GM18868 (cell line): Measurements from ENCODE around the gene ATP1A2.
A peak's percentile ranks its signal among the peaks of the same experiment; 100 is the strongest.

Experiments used
- ATAC-seq: cut with Tn5 transposase; IDR thresholded peaks from one replicate; pipeline ENCODE4 v1.9.1; 2021; ENCODE audit warnings: mild to moderate bottlenecking, moderate library complexity; ENCODE audit not compliant: unreplicated experiment

The ATP1A2 gene

GRCh38 chr1:160084771-160085321, 30.7 kb upstream of the ATP1A2 start:
- ATAC-seq, result no peak

- no peak for ATAC-seq
Measured at GRCh38 chr1:160085686-160086455, 29.7 kb upstream of the ATP1A2 start.

DNA sequence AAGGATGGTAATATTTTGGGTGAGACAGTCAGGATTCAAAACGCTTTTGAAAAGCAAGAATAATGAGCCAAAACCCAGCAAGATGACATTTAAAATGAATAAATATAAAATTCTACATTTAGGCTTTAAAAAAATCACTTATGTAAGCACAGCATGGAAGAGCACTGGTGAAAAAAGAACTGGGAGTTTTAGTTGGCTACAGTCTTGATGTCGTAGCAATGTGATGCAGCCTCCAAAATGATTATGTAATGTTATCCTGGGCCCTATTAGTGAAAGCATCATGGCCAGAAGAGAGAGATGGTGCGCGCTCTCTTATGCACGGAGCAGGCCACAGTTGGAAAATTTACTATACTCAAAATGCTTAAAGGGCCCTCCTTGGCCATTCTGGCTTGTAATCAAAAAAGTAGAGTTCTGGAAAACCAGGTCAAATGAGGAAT, 29.1 kb upstream of the ATP1A2 start:
- no peak for ATAC-seq

DNA sequence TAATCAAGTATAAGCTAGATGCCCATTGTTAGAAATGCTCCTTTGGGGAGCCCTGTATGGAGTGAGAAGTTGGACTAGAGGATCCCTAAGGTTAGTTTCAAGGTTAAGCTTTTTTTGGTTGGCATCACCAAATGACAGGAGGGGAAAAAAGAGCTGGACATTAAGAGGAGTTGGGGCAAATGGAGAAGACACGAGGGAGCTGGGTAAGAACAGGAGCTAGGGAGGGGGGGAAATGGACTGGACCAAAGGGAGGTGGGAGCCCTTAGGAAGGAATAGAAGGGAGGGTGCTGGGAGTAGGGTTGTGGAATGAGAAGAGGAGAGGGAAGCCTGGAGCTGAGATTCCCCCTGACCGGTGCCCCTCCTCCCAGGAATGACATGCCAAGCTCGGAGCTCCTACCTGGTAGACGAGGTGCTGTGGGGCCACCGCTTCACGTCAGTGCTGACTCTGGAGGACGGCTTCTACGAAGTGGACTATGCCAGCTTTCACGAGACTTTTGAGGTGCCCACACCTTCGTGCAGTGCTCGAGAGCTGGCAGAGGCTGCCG, 28.4 kb upstream of the ATP1A2 start:
- no peak for ATAC-seq

DNA sequence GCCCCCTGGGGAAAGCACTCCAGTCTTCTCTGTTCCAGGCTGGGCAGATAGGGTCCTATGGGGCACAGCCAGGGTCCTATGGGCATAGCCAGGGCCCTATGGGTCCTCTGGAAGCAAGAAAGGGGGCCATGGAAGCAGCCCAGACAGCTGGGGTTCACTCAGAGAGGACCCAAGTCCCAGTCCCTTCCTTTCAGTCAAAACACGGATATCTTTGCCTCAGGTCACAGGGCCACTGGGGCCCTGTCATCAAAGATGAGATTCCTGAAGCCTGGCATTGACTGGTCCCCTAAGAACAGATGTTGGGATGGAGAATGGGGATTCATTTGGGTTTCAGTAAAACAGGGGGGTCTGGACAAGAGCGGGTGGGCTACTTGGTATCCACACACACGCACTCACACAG, 25.7 kb upstream of the ATP1A2 start:
- ATAC-seq, result no peak

DNA sequence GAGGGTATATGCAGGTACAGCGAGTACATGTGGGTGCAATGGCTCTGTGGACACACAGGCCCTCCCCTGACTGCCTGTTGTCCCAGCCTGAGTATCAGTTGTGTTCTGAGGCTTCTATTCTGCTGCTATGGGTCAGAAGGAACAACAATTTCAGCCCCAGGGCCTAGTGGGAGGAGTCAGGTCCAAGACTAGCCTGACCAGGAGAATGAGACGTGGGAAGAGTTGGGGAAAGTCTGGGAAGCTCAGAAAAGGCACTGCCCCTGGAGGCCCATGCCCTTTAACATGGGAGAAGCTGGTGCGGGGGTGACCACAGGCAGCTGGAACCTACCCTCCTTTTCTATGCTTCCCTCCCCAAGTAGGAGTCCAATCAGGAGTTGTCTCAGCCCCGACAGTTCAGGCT, 24.8 kb upstream of the ATP1A2 start:
- ATAC-seq, result no peak

GRCh38 chr1:160091666-160092223, 23.8 kb upstream of the ATP1A2 start:
- no peak for ATAC-seq

GRCh38 chr1:160092366-160093068, 23.0 kb upstream of the ATP1A2 start:
- no peak for ATAC-seq

DNA sequence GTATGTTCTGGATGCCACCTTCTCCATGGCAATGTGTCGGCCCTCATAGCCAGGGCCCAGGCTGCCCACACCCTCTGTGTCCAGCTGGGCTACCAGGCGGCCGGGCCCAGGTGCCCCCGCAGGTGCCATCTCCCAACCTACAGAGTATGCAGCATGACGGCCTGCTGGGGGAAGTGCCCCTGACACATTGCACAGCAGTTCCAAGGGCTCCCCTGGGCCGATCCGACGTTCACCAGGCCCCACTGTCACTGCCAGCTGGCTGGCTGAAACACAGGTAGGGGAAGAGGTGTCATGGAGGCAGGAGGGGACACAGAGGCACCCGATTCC, 22.5 kb upstream of the ATP1A2 start:
- ATAC-seq, result no peak

DNA sequence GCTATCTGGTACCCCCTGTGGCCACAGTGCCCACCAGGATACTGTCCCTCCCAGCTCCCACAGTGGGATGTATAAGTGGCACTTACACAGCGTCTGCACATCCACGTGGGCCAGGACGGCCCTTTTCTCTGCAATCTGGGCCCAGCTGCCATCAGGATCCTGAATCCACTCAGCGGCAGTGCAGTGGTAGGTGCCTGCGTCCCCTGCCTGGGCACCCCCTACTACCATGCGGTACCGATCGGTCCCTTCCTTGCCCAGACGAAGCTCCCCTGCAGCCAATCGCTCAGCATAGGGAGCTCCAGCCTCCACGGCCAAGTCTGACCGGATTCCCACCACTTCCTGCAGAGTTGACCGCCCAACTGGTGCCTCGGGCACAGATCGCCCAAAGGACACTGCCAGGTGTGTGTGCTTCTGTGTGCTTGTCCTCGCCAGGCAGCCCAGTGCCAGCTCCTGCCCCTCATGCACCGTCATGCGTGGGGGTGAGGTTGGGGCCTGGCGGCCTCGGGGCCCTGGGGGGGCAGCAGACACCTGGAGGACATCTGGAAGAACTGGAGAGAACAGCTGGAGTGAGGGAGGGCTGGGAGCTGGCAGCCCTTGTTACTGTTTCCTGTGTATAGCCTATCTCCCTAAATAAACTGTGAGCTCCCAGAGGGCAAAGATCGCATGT, 21.8 kb upstream of the ATP1A2 start:
- ATAC-seq, result no peak

DNA sequence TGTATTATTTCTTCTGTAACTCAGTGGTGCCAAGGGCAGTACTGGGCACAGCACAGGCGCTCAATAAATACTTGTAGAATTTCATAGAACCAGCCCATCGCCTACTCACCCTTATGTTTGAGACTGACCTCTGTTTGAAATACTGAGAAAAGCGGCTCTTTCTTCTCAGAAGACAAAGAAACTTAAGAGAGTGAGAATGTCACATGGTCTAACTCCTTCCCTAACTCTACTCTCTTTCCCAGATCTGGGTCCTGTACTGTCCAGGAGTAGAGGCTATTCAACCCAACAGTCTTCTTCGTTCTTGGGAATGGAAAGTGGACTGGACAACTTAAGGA, 21.3 kb upstream of the ATP1A2 start:
- ATAC-seq, result no peak

DNA sequence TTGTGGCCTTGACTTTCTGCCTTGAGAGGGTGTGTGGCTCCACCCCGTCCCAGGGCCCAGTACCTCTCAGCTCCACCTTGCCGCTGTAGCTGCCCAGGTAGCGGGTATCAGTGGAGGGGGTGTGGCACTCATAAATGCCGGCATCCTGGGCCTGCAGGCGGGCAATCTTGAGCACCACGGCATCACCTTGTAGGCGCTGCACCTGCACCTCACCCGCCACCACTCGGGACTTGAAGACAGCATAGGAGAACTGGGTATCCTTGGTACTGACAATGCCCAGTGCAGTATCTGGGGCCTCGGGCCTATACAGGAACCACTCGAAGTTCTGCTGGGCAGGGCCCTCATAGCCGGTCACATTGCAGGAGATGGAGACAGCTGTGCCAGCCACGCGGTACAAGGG, 20.8 kb upstream of the ATP1A2 start:
- ATAC-seq, result no peak

- ATAC-seq, result no peak
Measured at GRCh38 chr1:160095382-160096105, 20.0 kb upstream of the ATP1A2 start.

DNA sequence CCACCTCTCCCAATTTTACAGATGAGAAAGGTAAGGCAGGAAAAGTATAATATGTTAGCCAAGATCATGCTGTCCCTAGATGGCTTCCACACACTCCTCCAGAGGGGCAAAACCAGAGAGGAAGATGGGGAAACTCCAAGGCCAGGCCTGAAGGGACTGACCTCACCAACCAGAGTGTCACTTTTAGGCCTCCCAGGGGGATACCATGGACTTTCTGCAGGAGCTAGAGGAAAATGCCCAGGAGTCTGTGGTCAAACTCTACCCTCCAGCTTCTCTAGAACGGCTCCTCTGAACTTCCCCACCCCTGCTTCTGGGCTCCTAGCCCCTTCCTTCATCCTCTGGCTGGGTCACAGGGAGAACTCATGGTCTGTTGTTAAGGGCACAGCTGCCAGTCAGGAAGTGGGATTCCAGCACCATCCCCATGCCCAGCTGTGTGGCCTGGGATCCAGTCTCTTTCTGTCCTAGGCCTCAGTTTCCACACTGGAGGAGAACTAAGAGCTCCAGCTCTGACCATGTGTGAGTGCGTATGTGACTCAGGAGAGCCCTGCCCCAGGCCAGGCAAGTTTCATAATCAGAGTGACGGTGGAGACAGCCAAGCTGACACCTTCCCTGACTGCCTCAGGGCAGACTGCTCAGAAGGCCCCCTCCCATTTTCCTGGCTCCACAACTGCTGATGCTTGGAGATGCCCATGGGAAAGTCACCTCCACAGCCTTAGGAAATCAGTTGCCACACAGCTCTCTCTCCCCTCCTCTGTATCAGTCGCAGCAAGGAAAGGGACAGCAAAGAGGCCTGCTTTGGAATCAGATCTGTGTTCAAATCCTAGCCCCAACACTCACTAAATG, 19.1 kb upstream of the ATP1A2 start:
- ATAC-seq, result no peak

DNA sequence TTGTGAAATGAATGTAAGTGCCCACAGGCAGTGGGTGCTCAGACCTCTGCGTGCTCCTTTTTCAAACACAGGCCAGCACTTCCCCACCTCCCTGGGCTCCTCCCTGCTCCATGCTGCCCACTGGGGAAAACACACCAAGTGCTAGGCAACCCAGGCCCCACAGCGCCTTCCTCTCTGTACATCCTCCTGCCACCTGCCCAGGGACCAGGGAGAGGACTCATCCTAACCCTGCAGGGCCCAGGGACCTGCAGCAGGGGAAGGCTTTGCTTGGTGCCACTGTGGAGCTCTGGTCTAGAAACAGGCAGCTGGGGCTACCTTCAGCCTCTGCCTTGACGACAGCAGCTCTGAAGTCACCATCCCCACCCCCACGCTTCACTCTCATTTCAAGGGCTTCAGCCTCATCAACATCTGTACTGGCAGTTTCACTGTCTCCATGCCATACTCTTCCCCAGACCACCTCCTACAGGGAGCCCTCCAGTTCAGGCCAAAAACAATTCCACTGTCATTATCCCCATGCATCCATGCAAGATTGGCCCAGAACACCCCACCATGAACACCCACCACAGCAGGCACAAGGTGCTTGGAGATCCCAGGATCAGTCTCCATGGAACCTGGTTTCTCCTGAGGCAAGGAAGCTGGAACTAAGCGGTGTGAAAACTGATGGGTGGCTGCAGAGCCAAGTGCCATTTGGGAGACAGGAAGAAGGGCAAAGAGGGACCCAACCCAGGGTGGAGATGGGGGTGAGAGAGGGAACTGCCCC, 18.2 kb upstream of the ATP1A2 start:
- ATAC-seq, result no peak

DNA sequence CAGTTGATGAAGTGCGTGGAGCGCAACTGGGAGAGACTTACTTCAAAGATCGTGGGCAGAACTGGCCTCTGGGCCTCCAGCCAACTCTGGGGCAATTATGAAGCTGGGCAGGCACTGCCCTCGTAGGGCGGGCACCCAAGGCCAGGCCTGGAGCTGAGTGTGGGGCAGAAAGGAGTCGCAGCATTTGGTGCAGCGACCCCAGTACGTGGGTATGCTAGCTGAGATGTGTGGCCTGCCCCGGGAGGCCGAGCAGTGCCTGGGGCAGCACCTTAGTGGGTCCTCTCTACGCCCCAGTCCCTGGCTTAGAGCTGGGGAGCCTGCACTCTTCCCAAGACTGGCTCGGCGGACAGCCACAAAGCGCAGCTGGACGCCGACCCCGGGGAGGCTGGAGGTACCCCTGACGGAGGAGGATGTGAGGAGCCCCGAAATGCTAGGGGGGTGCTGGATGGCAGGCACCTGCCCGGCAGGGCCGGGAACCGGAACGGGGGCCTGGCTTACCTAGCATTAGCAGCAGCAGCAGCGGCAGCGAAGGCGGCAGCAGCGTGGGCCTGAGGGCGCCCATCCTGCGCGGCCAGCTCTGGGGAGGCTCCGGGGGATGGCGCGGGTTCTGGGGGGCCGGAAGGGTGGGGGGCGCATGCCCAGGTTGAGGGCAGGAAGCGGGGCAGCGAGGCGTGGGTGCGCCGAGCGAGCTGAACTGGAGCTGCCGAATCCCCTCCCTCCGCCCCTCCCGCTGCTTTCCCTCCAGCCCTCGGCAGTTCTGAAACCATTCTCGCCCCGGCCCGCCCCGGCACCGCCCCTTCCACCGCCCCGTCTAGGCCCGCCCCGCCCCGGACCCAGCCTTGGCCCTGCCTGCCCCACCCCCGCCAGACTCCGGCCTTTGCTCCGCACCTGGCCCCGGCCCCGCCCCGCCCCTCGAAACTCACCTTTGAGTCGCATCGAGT, 17.4 kb upstream of the ATP1A2 start, which contains the start of gene IGSF8:
TSS of gene IGSF8 (minus strand) at position 709 of the 941 bp plus-strand sequence. CDS start at position 562, 147 bp downstream.
- ATAC-seq, result peak; percentile 57

DNA sequence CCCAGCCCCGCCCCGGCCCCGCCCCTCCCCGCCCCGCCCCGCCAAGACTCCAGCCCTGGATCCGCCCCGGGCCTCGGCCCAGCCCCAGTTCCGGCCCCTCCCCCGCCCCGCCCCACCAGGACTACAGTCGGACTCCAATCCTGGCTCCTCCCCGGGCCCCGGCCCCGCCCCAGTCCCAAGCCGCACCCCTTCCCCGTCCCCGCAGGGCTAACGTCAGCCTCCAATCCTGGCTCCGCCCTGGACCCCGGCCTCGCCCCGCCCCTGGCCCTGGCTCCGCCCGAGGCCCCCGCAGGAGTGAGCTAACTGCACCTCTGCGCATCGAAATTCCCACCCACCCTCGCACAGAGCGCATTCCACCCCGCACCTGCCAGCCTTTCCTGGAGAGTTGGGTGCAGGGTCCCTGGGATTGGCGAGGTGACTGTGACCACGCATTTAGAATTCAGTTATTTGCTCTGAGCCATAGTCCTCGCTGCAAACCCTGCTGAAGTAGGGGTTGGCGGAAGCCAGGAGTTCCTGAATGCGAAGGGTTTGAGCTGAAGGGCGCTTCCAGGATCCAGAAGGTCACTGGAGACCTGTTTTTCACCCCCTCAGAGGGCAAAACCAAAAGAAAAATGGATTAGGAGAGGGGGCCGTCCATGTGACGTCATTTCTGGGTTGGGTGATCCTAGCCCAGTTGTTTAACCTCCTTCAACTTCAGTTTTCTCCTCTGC, 16.6 kb upstream of the ATP1A2 start:
- ATAC-seq, result peak; percentile 85
